DND-41 (cell line): Measurements from ENCODE around the gene GLE1.

Experiments used
- ATAC-seq: fragments of 200-7000 bp; cut with Tn5 transposase; 3 replicates; pipeline ENCODE4 v1.9.1; 2021; ENCODE audit warnings: low read depth; ENCODE audit not compliant: insufficient read depth
- DNase-seq: peaks from one replicate; pipeline ENCODE4 v3.0.0-alpha.2; 2020
- H2AFZ ChIP-seq: 2 replicates; pipeline ENCODE4 v1.6.0; 2012; ENCODE audit warnings: low read depth, low read length
- H3K27ac ChIP-seq: 2 replicates; pipeline ENCODE4 v1.5.1; 2012; ENCODE audit warnings: low read length, inconsistent platforms
- H3K27me3 ChIP-seq: fragments of 200-600 bp; sonication (generic); 2 replicates; pipeline ENCODE4 v1.6.0; 2012; ENCODE audit warnings: low read length, mild to moderate bottlenecking, inconsistent platforms; ENCODE audit not compliant: insufficient read depth, poor library complexity
- H3K36me3 ChIP-seq: 2 replicates; pipeline ENCODE4 v1.5.1; 2012; ENCODE audit warnings: low read length, inconsistent platforms; ENCODE audit not compliant: insufficient read depth
- H3K4me1 ChIP-seq: 2 replicates; pipeline ENCODE4 v1.5.1; 2012; ENCODE audit warnings: mild to moderate bottlenecking, low read length; ENCODE audit not compliant: insufficient read depth
- H3K4me2 ChIP-seq: 2 replicates; pipeline ENCODE4 v1.6.0; 2012; ENCODE audit warnings: mild to moderate bottlenecking, moderate library complexity, low read length, inconsistent platforms; ENCODE audit not compliant: insufficient read depth
- H3K4me3 ChIP-seq, 2 experiments: fragments of 200-600 bp in 1 of 2; shearing (Covaris generic) in 1 of 2; 2 replicates each; pipeline ENCODE4 v1.5.1; 2012 to 2016; ENCODE audit warnings: inconsistent platforms in 2 of 2, low read length in 2 of 2, mild to moderate bottlenecking in 2 of 2, low read depth in 1 of 2, moderate library complexity in 1 of 2
- H3K79me2 ChIP-seq: 2 replicates; pipeline ENCODE4 v1.6.0; 2012; ENCODE audit warnings: low read length, inconsistent platforms; ENCODE audit not compliant: insufficient read depth
- H3K9ac ChIP-seq: 2 replicates; pipeline ENCODE4 v1.6.0; 2012; ENCODE audit warnings: low read depth, mild to moderate bottlenecking, inconsistent platforms, low read length, moderate library complexity
- H3K9me3 ChIP-seq: 2 replicates; pipeline ENCODE4 v1.5.1; 2012; ENCODE audit warnings: low read length, moderate library complexity, mild to moderate bottlenecking, inconsistent platforms; ENCODE audit not compliant: insufficient read depth, severe bottlenecking
- H4K20me1 ChIP-seq: 2 replicates; pipeline ENCODE4 v1.6.0; 2012; ENCODE audit warnings: low read length; ENCODE audit not compliant: insufficient read depth
- CTCF ChIP-seq: IDR thresholded peaks from 2 replicates; pipeline ENCODE4 v1.5.1; 2012; ENCODE audit warnings: borderline replicate concordance, low read length, moderate library complexity, mild to moderate bottlenecking; ENCODE audit not compliant: poor library complexity, severe bottlenecking; ENCODE audit errors: extremely low read depth
- EZH2 ChIP-seq: IDR thresholded peaks from 3 replicates; pipeline ENCODE4 v1.6.1; 2012; ENCODE audit warnings: borderline replicate concordance, low read depth, mild to moderate bottlenecking, moderate library complexity, low read length, inconsistent platforms; ENCODE audit not compliant: severe bottlenecking

Gene GLE1

GRCh38 chr9:128493424-128493823 is 11.1 kb upstream of the GLE1 start:
- no peak overlapping the region for H2AFZ ChIP-seq
- H4K20me1 ChIP-seq = no peaks in the 10 kb centered on the region
- H3K27ac ChIP-seq = no peak overlapping the region
- no peaks in the 10 kb centered on the region for H3K79me2 ChIP-seq
- DNase-seq (no peak), ATAC-seq (no peak)
- no peak overlapping the region for H3K4me3 ChIP-seq
- H3K4me2 ChIP-seq = no peak overlapping the region
- H3K36me3 ChIP-seq = peaks cover 77% of the 10 kb centered on the region
- no peak for TF ChIP-seq CTCF
- TF ChIP-seq EZH2 = no peak
- H3K9me3 ChIP-seq = no peaks in the 10 kb centered on the region
- H3K27me3 ChIP-seq = no peaks in the 10 kb centered on the region
- H3K9ac ChIP-seq = no peak overlapping the region
- H3K4me1 ChIP-seq = no peaks in the 10 kb centered on the region

GRCh38 chr9:128494108-128494745 is 10.3 kb upstream of the GLE1 start:
- Histone ChIP-seq H3K27me3 (no peaks in the 10 kb centered on the region), H4K20me1 (no peaks in the 10 kb centered on the region), H2AFZ (no peak overlapping the region), H3K36me3 (peaks cover 78% of the 10 kb centered on the region), H3K4me1 (no peaks in the 10 kb centered on the region), H3K4me2 (no peak overlapping the region), H3K4me3 (no peak overlapping the region), H3K9me3 (no peaks in the 10 kb centered on the region), H3K27ac (no peak overlapping the region), H3K9ac (no peak overlapping the region), H3K79me2 (no peaks in the 10 kb centered on the region)
- ATAC-seq = no peak
- TF ChIP-seq EZH2 = no peak
- TF ChIP-seq CTCF = no peak
- DNase-seq = no peak

- ATAC-seq (no peak), DNase-seq (no peak)
- TF ChIP-seq CTCF = no peak
- TF ChIP-seq EZH2 = no peak
- H3K4me1 ChIP-seq = no peaks in the 10 kb centered on the region
- peaks cover 78% of the 10 kb centered on the region for H3K36me3 ChIP-seq
- H3K27ac ChIP-seq = no peak overlapping the region
- no peak overlapping the region for H3K4me3 ChIP-seq
- no peaks in the 10 kb centered on the region for H4K20me1 ChIP-seq
- no peaks in the 10 kb centered on the region for H3K79me2 ChIP-seq
- H2AFZ ChIP-seq = no peak overlapping the region
- H3K27me3 ChIP-seq = no peaks in the 10 kb centered on the region
- no peak overlapping the region for H3K4me2 ChIP-seq
- no peak overlapping the region for H3K9ac ChIP-seq
- no peaks in the 10 kb centered on the region for H3K9me3 ChIP-seq
Observed at GRCh38 chr9:128494746-128495129, 9.8 kb upstream of the GLE1 start.
